Stimulated activated CD8-positive, alpha-beta memory T cell treated with anti-CD3 and anti-CD28 coated beads, Interleukin-7, amount 100 ng/mL, for 4 hours (primary cell): Measurements from ENCODE around the gene MBD5.

Experiments used
- DNase-seq, 2 donors: peaks; one replicate each; pipeline ENCODE4 v3.0.0-alpha.2; 2020; ENCODE audit warnings: low read depth in 2 of 2

Gene MBD5

DNA sequence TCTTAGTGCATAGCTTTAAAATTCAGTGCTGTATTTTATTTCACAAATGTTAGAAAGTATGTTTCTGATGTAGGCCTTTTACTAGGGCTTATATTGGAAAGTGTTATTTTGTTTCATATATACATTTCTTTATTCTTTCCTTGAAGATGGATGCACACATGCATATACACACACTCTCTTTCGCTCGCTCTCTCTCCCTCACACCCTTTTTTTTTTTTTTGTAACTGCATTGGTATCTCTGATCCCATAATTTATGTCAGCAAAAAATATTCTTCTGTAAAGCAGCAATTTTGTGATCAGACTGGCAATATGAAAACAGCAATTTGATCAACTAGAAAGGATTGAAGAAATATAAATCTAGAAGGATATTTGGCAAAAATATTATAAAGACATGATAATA is 2.0 kb downstream of the MBD5 start:
- no peak for DNase-seq

DNA sequence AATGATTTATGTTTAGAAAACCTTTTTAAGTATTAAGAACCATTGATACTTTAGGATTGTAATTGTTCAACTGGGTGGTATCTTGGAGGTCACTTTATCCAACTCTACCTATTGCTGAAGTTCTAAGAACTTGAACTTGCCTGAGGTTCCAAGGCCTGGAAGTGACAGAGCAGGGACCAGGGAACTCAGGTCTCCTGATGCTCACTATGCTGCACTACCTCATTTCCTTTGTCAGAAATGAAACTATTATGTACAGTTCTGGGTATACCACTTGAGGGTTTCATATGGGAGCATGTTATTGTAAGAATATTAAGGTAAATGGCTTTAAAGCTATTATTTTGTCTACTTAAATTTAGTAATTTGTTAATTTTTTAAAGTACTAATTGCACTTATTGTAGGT is 3.0 kb downstream of the MBD5 start:
- DNase-seq, result no peak

DNA sequence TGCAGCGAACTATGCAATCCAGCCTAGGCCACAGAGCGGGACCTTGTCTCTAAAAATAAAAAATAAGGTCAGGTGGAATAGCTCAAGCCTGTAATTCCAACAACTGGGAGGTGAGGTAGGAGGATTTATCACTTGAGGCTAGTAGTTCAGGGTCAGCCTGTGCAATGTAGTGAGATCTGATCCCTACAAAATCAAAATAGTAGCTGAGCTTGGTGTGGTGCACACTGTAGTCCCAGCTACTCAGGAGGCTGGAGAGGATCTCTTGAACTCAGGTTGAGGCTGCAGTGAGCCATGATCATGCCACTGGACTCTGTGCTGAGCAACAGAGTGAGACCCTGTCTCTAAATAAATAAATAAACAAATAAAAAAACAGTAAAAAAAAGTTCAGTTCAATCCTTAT is 5.7 kb downstream of the MBD5 start:
- no peak for DNase-seq

DNA sequence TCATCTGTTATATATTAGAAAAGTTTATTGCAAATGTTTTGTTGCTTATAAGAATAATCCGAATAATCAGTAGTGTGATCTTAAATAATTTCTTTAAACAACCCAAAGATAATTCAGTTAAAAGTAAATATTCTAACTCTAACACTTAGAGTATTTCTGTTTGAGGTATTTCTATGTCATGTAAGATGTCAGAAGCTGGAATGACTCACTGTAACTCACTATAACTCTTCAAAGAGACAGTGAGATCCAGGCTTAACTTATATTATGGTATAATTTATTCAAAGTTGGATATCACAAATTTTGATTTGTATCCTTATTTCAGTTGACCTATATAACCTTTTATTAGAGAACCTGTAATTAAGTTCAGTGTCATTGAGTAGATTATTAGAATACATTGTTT is 6.9 kb downstream of the MBD5 start:
- DNase-seq, result no peak

DNA sequence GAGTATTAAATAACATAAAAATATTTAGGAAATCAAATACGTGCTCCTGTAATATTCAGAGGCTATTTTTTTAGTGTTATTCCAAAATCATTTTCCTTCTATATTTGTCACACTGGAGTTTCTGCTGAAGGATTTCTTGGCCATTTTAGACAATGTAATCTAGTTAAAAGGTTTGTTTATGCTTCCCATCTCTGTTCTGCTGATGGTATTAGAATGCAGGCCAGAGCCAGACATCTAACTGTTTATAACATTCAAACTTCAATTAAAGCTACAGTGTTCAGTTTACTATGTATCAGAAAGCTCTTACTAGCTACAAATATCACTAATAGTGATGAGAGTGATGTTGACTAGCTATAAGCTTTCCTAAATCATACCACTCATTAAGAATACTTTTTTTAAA is 7.9 kb downstream of the MBD5 start:
- no peak for DNase-seq

DNA sequence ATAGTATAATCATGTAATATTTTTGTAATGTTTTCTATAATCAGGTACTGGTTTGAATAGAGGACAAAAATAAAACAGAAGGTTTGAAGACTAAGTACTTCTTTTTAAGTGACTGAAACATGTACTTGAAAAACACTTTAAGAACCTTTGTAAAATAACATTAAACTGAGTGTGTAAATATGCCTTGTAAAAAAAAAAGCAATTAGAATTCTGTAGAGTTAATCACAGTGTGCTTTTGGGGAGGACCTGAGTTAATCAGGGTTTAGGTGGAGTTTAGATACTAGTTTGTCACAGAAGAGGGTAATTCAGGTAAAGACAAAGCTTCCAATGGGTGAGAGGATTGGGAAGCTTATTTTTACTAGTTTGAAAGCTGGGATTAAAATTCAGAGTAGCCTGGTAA is 10.3 kb downstream of the MBD5 start:
- no peak for DNase-seq

DNA sequence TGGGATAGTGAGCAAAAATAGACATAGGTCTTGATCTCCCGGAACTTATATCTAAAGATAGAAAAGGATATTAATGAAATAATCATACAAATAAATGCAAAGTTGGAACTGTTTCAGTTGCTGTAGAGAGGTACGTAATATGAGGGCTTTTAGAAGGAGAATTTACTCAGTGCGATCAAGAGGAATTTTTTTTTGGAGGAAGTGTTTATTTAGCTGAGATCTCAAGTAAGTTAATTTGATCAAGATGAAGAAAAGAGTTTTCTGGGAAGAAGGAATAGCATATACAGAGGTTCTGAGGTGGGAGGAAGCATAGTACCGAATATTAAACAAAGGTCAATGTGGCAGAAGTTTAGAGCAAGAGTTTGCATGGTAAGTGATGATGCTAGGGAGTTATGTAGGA is 11.3 kb downstream of the MBD5 start:
- no peak for DNase-seq

DNA sequence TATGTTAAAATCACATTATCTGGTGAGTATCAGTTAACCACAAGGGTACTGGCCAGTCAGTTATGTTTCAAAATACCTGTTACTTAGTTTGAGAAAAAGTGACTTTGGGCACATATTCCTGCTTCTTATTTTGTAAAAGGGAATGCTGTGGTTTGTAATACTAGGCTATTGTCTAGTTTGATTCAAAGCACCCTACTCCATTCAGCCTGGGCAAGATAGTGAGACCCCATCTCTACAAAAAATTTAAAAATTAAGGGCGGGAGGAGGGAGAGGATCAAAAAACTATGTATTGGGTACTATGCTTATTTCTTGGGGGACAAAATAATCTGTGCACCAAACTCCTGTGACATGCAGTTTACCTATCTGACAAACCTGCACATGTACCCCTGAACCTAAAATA is 18.9 kb downstream of the MBD5 start:
- DNase-seq, result no peak

DNA sequence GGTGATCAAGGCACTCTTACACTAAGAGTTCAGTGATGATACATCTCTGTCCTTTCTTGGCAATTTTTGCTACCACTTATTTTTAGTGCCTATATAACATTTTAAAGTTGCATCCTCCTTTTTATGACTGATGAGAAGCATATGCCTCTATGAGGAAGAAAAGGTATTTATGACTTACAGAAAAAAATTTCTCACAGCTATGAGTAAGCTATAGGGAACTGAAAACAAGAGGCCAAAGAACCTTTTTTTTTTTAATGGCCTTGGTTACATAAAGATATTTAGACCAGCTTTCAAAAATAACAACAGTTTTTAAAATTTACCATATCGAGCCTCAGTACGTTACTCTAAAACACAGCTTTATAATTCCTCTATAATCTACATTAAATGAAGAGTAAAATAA is 21.3 kb downstream of the MBD5 start:
- no peak for DNase-seq

DNA sequence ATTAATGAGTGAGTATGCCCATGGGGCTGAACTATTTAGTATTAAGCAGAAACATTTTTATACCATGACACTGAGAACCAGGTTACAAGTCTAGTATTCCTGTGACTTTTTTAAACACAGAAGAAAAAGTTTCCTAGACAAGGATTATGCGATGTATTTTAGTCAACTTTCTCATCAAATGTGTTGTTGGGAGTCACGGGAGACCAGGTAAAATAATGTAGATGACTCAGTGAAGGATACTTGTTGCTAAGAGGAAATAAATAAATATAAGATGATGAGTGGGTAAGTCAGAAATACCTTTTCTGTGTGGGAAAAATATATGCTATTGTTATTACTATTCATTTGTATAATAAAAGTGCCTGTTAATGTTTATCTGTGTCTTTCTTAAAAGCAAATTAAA is 23.4 kb downstream of the MBD5 start:
- DNase-seq, result no peak

DNA sequence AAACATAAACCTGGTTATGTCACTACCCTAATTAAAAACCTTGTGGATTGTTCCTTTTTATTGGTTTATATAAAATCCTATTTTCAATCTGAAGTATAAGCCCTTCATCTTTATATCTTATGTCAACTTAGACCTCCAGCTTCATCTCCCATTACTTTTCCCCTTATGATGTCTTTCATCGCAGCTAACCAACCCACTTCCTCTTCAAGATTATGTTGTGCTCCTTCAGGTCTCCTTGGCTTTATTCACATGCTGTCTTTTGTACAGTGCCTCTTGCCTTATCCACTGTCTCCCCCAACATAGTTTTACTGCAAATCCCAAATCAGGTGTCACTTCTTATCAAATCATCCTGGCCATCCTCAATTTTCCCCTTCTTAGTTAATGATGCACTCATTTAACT is 25.9 kb downstream of the MBD5 start:
- DNase-seq, result no peak

DNA sequence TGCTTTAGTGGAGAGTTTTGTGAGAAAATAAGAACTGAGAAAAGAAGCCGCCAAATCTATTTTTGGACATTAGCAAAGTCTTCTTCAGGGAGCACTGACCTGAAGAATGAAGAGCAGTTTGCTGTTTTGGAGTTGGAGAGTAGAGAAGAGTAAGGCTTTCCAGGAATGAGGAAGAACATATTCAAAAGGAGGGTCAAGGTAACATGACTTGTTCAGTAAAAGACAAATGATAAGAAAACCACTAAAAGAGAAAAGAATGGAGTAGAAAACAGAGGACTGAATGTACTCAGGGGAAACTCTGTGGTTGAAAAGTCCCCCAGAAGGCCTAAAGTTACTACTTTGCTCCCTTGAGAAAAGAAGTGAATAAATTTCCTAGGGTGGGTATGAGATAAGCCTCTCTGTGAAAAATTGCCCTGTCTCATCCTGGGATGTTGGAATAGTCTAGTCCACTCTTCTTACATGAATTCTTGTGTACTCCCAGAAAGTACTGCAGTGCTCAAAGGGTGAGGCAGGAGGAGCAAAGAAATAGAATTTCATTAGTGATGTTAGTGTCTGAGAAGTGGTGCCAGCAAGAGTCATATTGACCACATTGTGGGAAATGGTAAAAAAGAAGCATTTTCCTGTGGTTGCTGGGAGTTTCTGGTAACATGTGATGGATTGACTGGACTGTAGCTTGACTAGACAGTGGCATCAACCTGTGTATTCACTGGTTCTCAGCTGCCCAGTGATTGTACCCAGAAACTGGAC is 27.8 kb downstream of the MBD5 start:
- no peak for DNase-seq

DNA sequence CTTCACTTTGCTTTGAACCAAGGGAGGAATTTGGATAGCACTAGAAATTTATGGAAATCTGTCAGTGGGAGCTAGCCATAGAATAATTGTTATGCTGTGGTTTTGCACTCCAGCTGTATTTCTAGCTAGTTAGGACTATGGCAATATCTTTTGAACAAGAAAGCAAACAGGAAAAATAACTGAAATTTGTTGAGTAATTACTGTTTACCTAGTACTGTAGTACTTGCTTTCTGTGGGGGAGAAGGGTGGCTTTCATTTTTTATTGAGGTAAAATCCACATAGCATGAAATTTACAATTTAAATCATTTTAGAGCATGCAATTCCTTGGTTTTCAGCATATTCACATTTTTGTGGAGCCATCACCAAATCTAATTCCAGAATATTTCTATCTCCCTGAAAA is 28.4 kb downstream of the MBD5 start:
- no peak for DNase-seq

DNA sequence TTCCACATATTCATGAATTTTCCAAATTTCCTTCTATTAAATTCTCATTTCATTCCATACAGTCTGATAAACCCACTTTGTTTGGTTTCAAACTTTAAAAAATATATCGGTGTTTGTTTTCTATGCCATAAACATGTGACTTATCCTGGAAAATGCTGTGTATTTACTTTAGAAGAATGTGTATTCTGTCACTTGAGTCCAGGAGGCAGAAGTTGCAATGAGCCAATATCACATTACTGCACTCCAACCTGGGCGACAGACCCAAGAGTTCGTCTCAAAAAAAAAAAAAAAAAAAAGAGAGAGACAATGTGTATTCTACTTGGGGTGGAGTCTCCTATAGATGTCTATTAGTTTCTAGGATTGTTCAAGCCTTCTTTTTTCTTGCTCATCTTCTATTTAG is 31.8 kb downstream of the MBD5 start:
- DNase-seq, result no peak

DNA sequence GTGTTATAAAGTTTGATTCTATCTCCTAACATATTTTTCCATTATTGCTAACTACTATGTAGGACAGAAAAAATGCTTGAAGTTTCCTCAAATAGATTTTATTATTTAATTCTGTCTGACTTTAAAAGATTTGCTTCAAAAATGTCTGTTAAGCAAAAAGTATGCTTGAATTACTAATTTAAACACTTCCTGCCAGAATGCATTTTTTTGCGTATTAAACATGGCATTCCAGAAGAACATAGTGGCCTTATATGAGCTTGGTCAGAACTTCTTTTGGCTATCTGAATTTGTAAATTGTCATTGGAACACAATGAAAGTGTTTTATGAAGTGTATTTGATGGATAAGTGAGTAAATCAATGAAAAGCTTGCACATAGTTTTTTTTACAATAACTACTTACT is 37.8 kb downstream of the MBD5 start:
- DNase-seq, result no peak

DNA sequence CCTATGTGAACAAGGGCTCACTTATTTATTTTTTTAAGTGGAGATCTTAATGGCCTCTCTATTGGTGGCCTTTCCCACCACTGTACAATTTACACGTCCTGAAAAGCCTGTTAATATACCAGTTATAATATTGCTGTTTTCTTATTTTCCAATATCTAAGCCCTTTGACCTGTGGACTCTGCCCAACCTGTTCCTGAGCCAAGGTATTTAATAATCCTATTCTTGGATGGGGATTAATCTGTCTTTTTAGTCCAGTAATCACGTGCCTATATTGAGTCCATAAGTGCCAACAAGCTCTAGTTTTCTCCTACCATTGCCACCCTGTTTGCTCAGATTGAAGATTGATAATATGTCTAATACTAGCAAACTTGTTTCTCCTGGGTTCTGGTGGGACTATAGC is 42.7 kb downstream of the MBD5 start:
- no peak for DNase-seq

DNA sequence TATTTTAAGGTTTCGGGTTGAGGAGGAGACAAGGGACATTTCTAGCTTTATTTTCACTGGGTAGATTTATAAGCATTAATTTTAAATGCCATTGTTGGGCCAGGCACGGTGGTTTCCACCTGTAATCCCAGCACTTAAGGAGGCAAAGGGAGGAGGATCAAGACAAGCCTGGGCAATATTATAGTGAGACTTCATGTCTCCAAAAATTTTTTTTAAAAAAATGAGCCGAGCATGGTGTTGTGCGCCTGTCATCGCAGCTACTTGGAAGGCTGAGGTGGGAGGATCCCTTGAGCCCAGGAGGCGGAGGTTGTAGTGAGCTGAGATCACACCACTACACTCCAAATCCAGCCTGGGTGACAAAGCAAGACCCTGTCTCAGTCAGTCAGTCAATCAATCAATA is 45.0 kb downstream of the MBD5 start:
- no peak for DNase-seq

DNA sequence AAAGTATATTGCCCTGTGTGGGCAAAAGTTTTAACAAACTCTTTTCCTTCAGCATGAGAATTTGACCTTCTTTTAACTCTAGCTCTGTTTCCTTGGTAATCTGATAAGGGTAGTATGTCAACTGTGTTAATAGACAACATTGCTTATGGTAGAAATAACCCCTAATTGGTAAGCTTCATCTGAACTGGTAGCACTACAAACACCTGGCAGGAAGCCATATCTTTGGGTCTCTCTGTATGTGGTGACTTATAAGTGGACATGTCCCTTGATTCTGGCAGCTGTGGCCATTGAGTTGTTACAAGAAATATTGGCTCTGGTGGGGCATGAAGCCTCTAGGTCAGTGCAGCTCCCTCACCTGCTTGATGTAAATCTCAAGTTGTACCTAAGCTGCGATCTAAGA is 46.9 kb downstream of the MBD5 start:
- DNase-seq, result no peak

DNA sequence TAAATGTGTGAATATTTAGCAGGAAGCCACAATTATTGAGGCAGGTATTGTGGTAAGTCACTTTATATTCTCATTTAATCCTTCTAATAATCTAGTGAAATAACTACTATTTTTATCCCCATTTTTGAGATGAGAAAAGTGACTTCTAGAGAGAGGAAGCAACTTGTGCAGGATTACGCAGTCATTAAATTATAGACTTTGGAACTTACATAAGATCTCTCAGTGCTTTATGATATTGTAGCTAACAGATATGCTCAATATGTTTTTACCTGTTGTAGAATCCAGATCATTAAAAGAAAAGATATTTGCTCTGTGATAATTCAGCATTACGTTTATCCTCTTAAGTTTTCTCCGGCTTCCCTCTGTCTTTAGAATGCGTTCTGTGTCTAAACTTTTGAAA is 50.5 kb downstream of the MBD5 start:
- DNase-seq, result no peak

DNA sequence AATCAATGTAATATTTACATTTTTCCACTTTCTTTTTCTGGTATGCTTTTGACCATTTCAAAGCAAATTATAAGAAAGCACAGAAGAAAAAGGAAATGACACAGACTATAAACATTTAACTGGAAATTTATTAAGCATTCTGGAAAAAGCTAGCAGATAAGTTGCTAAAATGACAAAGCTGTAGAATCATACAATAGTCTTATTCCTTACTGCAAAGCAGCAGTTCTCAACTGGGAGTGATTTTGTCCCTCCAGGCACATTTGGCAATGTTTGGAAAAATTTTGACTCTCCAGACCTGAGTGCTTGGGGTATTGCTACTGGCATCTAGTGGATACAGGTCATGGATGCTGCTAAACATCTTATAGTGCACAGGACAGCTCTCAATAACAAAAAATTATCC is 75.1 kb downstream of the MBD5 start:
- DNase-seq, result no peak

DNA sequence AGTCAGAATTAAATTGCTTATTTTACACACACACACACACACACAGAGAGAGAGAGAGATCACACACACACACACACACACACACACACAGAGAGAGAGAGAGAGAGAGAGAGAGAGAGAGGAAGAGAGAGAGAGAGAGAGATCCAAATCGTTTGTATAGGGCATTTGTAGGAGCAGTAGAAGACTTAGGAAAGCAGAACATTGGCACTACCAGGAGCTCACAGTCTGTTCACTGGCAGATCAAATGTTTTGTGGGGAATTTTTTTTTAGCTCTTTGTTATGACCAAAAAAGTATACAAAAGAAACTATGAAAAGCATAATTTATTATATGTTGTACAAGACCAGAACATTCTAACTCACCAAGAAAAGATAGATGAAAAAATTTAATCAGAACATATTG is 81.8 kb downstream of the MBD5 start:
- DNase-seq, result no peak

DNA sequence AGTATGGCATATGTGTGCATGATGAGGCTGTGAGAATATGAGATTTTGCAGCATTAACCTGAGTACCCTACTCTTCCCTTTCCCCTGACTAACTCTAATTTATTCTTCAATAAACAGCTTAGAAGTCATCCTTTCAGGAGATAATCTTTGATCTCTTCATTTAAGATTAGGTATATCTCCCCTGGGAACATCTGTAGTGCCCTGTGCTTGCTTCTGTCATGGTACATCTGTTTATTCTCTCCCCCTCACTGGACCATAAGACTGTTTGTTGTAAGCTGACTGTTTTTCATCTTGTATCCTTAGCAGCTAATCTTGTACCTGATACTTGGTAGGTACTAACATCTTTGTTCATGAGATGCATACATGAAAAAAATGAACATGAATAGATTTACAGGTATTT is 83.1 kb downstream of the MBD5 start:
- no peak for DNase-seq

DNA sequence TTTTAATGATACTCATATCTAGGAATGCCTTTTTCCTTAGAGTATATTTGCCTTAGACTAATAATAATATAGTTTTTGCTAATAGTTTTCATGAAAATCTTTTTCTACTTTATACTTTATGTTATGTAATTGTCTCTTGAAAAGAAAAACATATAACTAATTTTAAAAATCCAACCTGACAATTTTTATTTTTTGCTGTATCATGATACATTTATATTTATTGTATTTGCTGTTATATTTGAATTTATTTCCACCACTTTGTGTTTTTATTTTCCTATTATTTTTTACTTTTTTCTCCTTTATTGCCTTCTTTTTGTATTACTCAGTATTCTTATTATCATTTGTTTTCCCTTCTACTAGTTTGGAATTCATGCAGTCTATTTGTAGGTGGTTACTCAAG is 85.4 kb downstream of the MBD5 start:
- no peak for DNase-seq

DNA sequence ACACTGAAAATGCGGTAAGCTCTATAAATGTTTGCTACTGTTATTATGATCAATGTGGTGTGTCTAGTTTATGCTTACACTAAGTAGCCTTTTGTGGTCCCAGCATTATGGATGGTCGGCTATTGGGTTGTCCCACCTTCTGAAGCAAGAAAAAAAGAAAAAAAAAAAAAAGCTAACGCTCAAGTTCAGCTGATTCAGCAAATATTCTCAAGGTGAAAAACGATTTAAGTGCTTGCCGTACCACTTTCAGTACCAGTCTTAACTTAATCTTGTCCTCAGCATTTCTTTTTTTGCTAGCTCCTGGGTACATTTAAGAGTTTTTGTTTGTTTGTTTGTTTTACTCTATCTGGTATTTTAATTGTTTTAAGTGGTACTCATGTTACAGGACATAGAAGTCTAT is 87.5 kb downstream of the MBD5 start:
- DNase-seq, result no peak

DNA sequence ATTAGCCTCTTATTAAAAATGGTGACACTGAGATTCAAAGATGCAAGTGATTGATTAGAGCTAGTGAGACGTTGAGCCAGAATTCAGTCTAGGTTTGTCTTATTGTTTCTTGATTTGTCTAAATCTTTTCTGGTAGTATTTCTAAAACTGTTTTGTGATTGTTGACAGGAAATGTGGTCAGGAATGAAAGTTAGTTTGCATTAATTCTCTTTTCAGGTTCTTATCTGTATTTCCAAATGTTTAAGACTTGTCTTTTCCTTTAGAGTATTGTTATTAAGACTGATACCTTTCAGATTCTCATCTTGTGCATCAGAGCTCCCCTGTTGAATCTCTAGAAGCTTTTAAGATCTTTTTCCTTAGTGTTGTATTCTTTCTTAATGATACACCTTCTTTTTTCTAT is 89.3 kb downstream of the MBD5 start:
- no peak for DNase-seq
